WTC11 (cell line): ENCODE data around the gene ASCC3. TPM values are rescaled to one million over a fixed set of nuclear protein-coding genes. Genes with fewer than 3 reads are reported as not detected.

Source experiments
- ATAC-seq: fragments of 200-7000 bp; cut with Tn5 transposase; 2 replicates; pipeline ENCODE4 v1.10.0; 2021; ENCODE audit warnings: mild to moderate bottlenecking, moderate library complexity
- CTCF ChIA-PET: fragments of 300-600 bp; sonication (Branson Sonifier 250); formaldehyde crosslinking; loops from one replicate; lab custom pipeline; 2021; ENCODE audit warnings: antibody characterized with exemption; lab: Charles Lee
- POLR2A ChIA-PET: fragments of 350-600 bp; sonication (Branson Sonifier 250); formaldehyde crosslinking; loops from one replicate; lab custom pipeline; 2021; ENCODE audit warnings: antibody characterized with exemption; lab: Charles Lee
- DNase-seq: peaks from one replicate; pipeline ENCODE4 v3.0.0; 2021; ENCODE audit warnings: low spot score
- H3K27ac Mint-ChIP-seq: 2 replicates; pipeline ENCODE4 v1.8.0; 2021; ENCODE audit warnings: mixed read lengths
- H3K27me3 Mint-ChIP-seq: 2 replicates; pipeline ENCODE4 v1.8.0; 2021; ENCODE audit warnings: low read depth, mild to moderate bottlenecking, moderate library complexity, mixed read lengths
- H3K36me3 Mint-ChIP-seq: 2 replicates; pipeline ENCODE4 v1.8.0; 2021; ENCODE audit warnings: mixed read lengths
- H3K4me1 Mint-ChIP-seq: 2 replicates; pipeline ENCODE4 v1.8.0; 2022; ENCODE audit warnings: mixed read lengths
- H3K4me3 Mint-ChIP-seq: 2 replicates; pipeline ENCODE4 v1.8.0; 2021; ENCODE audit warnings: mild to moderate bottlenecking, moderate library complexity, mixed read lengths
- H3K9me3 Mint-ChIP-seq: 2 replicates; pipeline ENCODE4 v1.8.0; 2021; ENCODE audit warnings: mixed read lengths
- ATF6 ChIP-seq: sonication (generic); formaldehyde crosslinking; IDR thresholded peaks from 2 replicates; pipeline ENCODE4 v1.8.1; 2023; ENCODE audit warnings: mild to moderate bottlenecking, missing genetic modification reagents
- CDX4 ChIP-seq: fragments of 250-450 bp; sonication (Bioruptor Pico); IDR thresholded peaks from 2 replicates; pipeline ENCODE4 v1.9.0; 2021; ENCODE audit warnings: moderate library complexity, mild to moderate bottlenecking, inconsistent platforms, borderline replicate concordance
- CREB1 ChIP-seq: sonication (generic); formaldehyde crosslinking; IDR thresholded peaks from 2 replicates; pipeline ENCODE4 v1.8.0; 2023; ENCODE audit warnings: mild to moderate bottlenecking, missing genetic modification reagents
- E2F4 ChIP-seq: sonication (generic); formaldehyde crosslinking; IDR thresholded peaks from 2 replicates; pipeline ENCODE4 v1.8.1; 2022; ENCODE audit warnings: low read depth, mild to moderate bottlenecking, moderate library complexity, missing genetic modification reagents, borderline replicate concordance
- E2F5 ChIP-seq: sonication (generic); formaldehyde crosslinking; IDR thresholded peaks from 2 replicates; pipeline ENCODE4 v1.8.1; 2022; ENCODE audit warnings: mild to moderate bottlenecking, moderate library complexity, missing genetic modification reagents
- ERG ChIP-seq: fragments of 250-450 bp; sonication (Bioruptor Pico); IDR thresholded peaks from 2 replicates; pipeline ENCODE4 v1.8.0; 2021; ENCODE audit warnings: mild to moderate bottlenecking
- GTF2I ChIP-seq: fragments of 250-450 bp; sonication (Bioruptor Pico); conservative IDR thresholded peaks from 2 replicates; pipeline ENCODE4 v1.4.0; 2021; ENCODE audit warnings: mild to moderate bottlenecking
- HMGA2 ChIP-seq: fragments of 250-450 bp; sonication (Bioruptor Pico); IDR thresholded peaks from 2 replicates; pipeline ENCODE4 v1.4.0; 2021; ENCODE audit warnings: mild to moderate bottlenecking, moderate library complexity
- JUN ChIP-seq: sonication (generic); formaldehyde crosslinking; IDR thresholded peaks from 2 replicates; pipeline ENCODE4 v1.8.0; 2023; ENCODE audit warnings: mild to moderate bottlenecking, missing genetic modification reagents
- KAT7 ChIP-seq: sonication (generic); formaldehyde crosslinking; IDR thresholded peaks from 2 replicates; pipeline ENCODE4 v1.8.1; 2023; ENCODE audit warnings: missing genetic modification reagents, mild to moderate bottlenecking, borderline replicate concordance
- MLX ChIP-seq: sonication (generic); formaldehyde crosslinking; IDR thresholded peaks from 2 replicates; pipeline ENCODE4 v1.8.1; 2023; ENCODE audit warnings: mild to moderate bottlenecking, missing genetic modification reagents, moderate library complexity
- MXD4 ChIP-seq: fragments of 250-450 bp; sonication (Bioruptor Pico); IDR thresholded peaks from 2 replicates; pipeline ENCODE4 v1.8.0; 2021; ENCODE audit warnings: mild to moderate bottlenecking, moderate library complexity, borderline replicate concordance
- NFE2L1 ChIP-seq: sonication (generic); formaldehyde crosslinking; IDR thresholded peaks from 2 replicates; pipeline ENCODE4 v1.8.1; 2023; ENCODE audit warnings: missing genetic modification reagents
- NR2C2 ChIP-seq: sonication (generic); formaldehyde crosslinking; IDR thresholded peaks from 2 replicates; pipeline ENCODE4 v1.8.0; 2022; ENCODE audit warnings: mild to moderate bottlenecking, missing genetic modification reagents
- PREB ChIP-seq: sonication (generic); formaldehyde crosslinking; IDR thresholded peaks from 2 replicates; pipeline ENCODE4 v1.8.1; 2022; ENCODE audit warnings: mild to moderate bottlenecking, missing genetic modification reagents, moderate library complexity, borderline replicate concordance
- PRRX2 ChIP-seq: fragments of 250-450 bp; sonication (Bioruptor Pico); IDR thresholded peaks from 2 replicates; pipeline ENCODE4 v1.8.0; 2021; ENCODE audit warnings: mild to moderate bottlenecking
- RORB ChIP-seq: fragments of 250-450 bp; sonication (Bioruptor Pico); IDR thresholded peaks from 2 replicates; pipeline ENCODE4 v1.9.0; 2021; ENCODE audit warnings: mild to moderate bottlenecking
- SOX15 ChIP-seq: fragments of 250-450 bp; sonication (Bioruptor Pico); IDR thresholded peaks from 2 replicates; pipeline ENCODE4 v1.9.0; 2021; ENCODE audit warnings: mild to moderate bottlenecking
- TCF7 ChIP-seq: sonication (generic); formaldehyde crosslinking; IDR thresholded peaks from 2 replicates; pipeline ENCODE4 v1.8.0; 2022; ENCODE audit warnings: mild to moderate bottlenecking, low read depth, missing genetic modification reagents, moderate library complexity
- USF2 ChIP-seq: sonication (generic); formaldehyde crosslinking; IDR thresholded peaks from 2 replicates; pipeline ENCODE4 v1.8.1; 2023; ENCODE audit warnings: mild to moderate bottlenecking, missing genetic modification reagents, moderate library complexity
- ZMAT4 ChIP-seq: fragments of 250-450 bp; sonication (Bioruptor Pico); IDR thresholded peaks from 2 replicates; pipeline ENCODE4 v1.9.0; 2021; ENCODE audit warnings: mild to moderate bottlenecking
- ZNF121 ChIP-seq: sonication (generic); formaldehyde crosslinking; IDR thresholded peaks from 2 replicates; pipeline ENCODE4 v1.8.0; 2023; ENCODE audit warnings: missing genetic modification reagents
- ZNF232 ChIP-seq: sonication (generic); formaldehyde crosslinking; IDR thresholded peaks from 2 replicates; pipeline ENCODE4 v1.8.0; 2022; ENCODE audit warnings: mild to moderate bottlenecking, missing genetic modification reagents
- ZNF671 ChIP-seq: fragments of 250-450 bp; sonication (Bioruptor Pico); IDR thresholded peaks from 2 replicates; pipeline ENCODE4 v1.8.0; 2021; ENCODE audit warnings: mild to moderate bottlenecking
- total RNA-seq: library from RNA; stranded (reverse); gene quantifications from 3 replicates; pipeline ENCODE4 v1.2.3, GENCODE V29; 2021

The ASCC3 gene
- total RNA-seq, 1 experiment from 2014 or later = 80.7 TPM

- no peak for TF ChIP-seq ATF6 (CRISPR knock-in tag)
- TF ChIP-seq NR2C2 = no peak
- TF ChIP-seq CREB1 (CRISPR knock-in tag) = no peak
- no peak for TF ChIP-seq PREB (CRISPR knock-in tag)
- TF ChIP-seq, all 79 proteins: peak for 0
These were observed 287.6 kb downstream of the ASCC3 start (continued) for GRCh38 chr6:100593522-100593921.

- Mint-ChIP-seq H3K36me3 (peaks cover 20% of the 10 kb centered on the region), H3K9me3 (peaks cover 6% of the 10 kb centered on the region), H3K4me3 (no peak overlapping the region), H3K4me1 (peaks cover 6% of the 10 kb centered on the region; the same call in 1 of the 2 replicates), H3K27me3 (no peaks in the 10 kb centered on the region), H3K27ac (no peak overlapping the region)
- ChIA-PET CTCF (no interaction called here), POLR2A (no interaction called here)
- DNase-seq (no peak), ATAC-seq (no peak)
- TF ChIP-seq SOX15 (CRISPR knock-in tag) = no peak
- peak; percentile 27; the same call in 1 of the 2 replicates for TF ChIP-seq CDX4 (CRISPR knock-in tag)
These were observed 288.2 kb downstream of the ASCC3 start for GRCh38 chr6:100592929-100593328.

GRCh38 chr6:100577425-100577824 is 303.7 kb downstream of the ASCC3 start:
- Mint-ChIP-seq H3K4me3 (no peak overlapping the region), H3K9me3 (peaks cover 12% of the 10 kb centered on the region), H3K27me3 (no peaks in the 10 kb centered on the region), H3K27ac (no peak overlapping the region), H3K4me1 (no peaks in the 10 kb centered on the region), H3K36me3 (peaks cover 11% of the 10 kb centered on the region)
- DNase-seq (no peak), ATAC-seq (no peak)
- TF ChIP-seq JUN (CRISPR knock-in tag) (no peak), GTF2I (CRISPR knock-in tag) (no peak), RORB (CRISPR knock-in tag) (no peak), MXD4 (CRISPR knock-in tag) (no peak), ZNF121 (no peak), USF2 (no peak), CREB1 (CRISPR knock-in tag) (no peak), KAT7 (no peak), MLX (CRISPR knock-in tag) (no peak), PRRX2 (CRISPR knock-in tag) (no peak), E2F5 (CRISPR knock-in tag) (no peak), HMGA2 (CRISPR knock-in tag) (no peak), NFE2L1 (CRISPR knock-in tag) (no peak), ZNF671 (CRISPR knock-in tag) (no peak), E2F4 (CRISPR knock-in tag) (no peak), ERG (CRISPR knock-in tag) (no peak), ZNF232 (CRISPR knock-in tag) (no peak), TCF7 (CRISPR knock-in tag) (no peak), ZMAT4 (no peak)
- CTCF ChIA-PET = no interaction called here
- POLR2A ChIA-PET = no interaction called here
